Osteocyte (in vitro differentiated cells): ENCODE measurements around the gene GPRIN3. TPM values are rescaled to one million over a fixed set of nuclear protein-coding genes. Genes with fewer than 3 reads are reported as not detected.

ENCODE experiments used
- DNase-seq: peaks from one replicate; pipeline ENCODE4 v3.0.0; 2021; ENCODE audit warnings: mixed read lengths; ENCODE audit not compliant: unreplicated experiment; ENCODE audit errors: extremely low spot score
- H3K27ac Mint-ChIP-seq: one replicate; pipeline ENCODE4 v1.8.0; 2021; ENCODE audit warnings: mild to moderate bottlenecking, mixed read lengths; ENCODE audit not compliant: unreplicated experiment
- H3K27me3 Mint-ChIP-seq: one replicate; pipeline ENCODE4 v1.8.0; 2021; ENCODE audit warnings: mixed read lengths; ENCODE audit not compliant: unreplicated experiment
- H3K36me3 Mint-ChIP-seq: one replicate; pipeline ENCODE4 v1.8.0; 2021; ENCODE audit warnings: mixed read lengths; ENCODE audit not compliant: unreplicated experiment
- H3K4me1 Mint-ChIP-seq: one replicate; pipeline ENCODE4 v1.8.0; 2021; ENCODE audit warnings: mixed read lengths; ENCODE audit not compliant: unreplicated experiment
- H3K4me3 Mint-ChIP-seq: one replicate; pipeline ENCODE4 v1.8.0; 2021; ENCODE audit warnings: mild to moderate bottlenecking, moderate library complexity, mixed read lengths; ENCODE audit not compliant: unreplicated experiment
- H3K9me3 Mint-ChIP-seq: one replicate; pipeline ENCODE4 v1.8.0; 2021; ENCODE audit warnings: mixed read lengths; ENCODE audit not compliant: unreplicated experiment
- long read RNA-seq: library from polyadenylated mRNA; unstranded; transcript quantifications from one replicate; pipeline ENCODE4 v2.0.0, GENCODE V29; 2021
- total RNA-seq: library from RNA; stranded (reverse); gene quantifications from 2 replicates; pipeline ENCODE4 v1.2.1, GENCODE V29; 2021
- TF ChIP-seq, protein P1 (sequence below): fragments of 200-600 bp; sonication (generic); IDR thresholded peaks from 2 replicates; pipeline ENCODE4 v1.5.0; 2021; ENCODE audit warnings: antibody characterized with exemption, mild to moderate bottlenecking, moderate library complexity

GPRIN3 gene
- not detected in 2 replicates for total RNA-seq
- long read RNA-seq, result 0 reads

DNA sequence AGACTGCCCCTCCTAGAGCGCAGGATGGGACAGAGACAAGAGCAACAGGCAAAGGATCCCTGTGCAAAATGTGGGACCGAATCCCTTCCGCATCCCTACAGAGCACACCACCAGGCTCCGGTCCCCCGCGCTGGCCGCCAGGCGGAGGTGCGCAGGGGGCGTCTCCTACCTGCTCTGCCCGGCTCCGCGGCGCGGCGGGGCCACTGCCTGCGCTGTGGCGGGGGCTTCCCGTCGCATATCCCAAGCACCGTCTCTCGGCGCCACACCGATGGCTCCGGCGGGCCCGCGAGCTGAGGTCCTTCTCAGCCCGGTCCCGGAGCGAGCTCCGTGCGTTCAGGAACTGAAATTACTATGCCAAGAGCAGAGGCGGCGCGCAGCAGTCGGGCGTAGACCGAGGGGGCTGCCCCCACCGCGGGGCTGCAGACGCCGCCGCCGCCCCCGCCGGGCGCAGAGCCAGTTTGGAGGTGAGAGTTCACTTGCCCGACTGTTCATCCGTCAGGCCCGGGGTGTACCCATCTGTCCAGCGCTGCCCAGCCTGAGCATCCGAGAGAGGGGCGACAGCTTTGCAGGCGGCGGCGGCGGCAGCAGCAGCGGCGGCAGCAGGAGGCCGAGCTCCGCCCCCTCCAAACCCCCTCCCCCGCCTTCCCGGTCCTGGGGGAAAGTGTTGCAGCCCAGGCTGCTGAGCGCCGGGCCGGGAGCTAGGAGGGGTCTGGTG is at the start of gene GPRIN3:
Gene GPRIN3 (minus strand): TSS at position 355 of the 715 bp plus-strand sequence. CDS start 57,690 bp downstream, outside the sequence.
- H3K4me3 Mint-ChIP-seq, result peak within 1 kb of the TSS; percentile 72
- H3K27ac Mint-ChIP-seq, result no peak within 1 kb of the TSS
- no peaks in the 10 kb centered on the region for H3K36me3 Mint-ChIP-seq
- H3K4me1 Mint-ChIP-seq, result no peaks in the 10 kb centered on the region
- TF ChIP-seq, protein P1, sequence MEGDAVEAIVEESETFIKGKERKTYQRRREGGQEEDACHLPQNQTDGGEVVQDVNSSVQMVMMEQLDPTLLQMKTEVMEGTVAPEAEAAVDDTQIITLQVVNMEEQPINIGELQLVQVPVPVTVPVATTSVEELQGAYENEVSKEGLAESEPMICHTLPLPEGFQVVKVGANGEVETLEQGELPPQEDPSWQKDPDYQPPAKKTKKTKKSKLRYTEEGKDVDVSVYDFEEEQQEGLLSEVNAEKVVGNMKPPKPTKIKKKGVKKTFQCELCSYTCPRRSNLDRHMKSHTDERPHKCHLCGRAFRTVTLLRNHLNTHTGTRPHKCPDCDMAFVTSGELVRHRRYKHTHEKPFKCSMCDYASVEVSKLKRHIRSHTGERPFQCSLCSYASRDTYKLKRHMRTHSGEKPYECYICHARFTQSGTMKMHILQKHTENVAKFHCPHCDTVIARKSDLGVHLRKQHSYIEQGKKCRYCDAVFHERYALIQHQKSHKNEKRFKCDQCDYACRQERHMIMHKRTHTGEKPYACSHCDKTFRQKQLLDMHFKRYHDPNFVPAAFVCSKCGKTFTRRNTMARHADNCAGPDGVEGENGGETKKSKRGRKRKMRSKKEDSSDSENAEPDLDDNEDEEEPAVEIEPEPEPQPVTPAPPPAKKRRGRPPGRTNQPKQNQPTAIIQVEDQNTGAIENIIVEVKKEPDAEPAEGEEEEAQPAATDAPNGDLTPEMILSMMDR, result no peak
- H3K27me3 Mint-ChIP-seq, result peaks cover 28% of the 10 kb centered on the region
- DNase-seq, result no peak
- no peaks in the 10 kb centered on the region for H3K9me3 Mint-ChIP-seq

DNA sequence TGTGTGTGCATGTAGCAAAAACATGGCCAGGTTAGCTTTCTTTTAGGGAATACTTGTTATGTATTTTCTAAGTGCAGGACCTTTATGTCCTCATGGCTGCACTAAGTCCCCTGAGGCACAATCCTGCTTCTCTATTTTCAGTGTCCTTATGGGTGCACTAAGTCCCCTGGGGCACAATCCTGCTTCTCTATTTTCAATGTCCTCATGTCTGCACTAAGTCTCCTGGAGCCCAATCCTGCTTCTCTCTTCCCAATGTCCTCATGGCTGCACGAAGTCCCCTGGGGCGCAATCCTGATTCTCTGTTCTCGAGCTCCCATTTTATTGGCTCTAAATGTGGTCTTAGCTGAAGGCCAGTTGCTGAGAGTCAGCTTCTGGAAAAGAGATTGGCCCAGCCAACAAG is 49.7 kb upstream of the GPRIN3 start:
- H3K27ac Mint-ChIP-seq, result no peak overlapping the region
- no peaks in the 10 kb centered on the region for H3K4me1 Mint-ChIP-seq
- TF ChIP-seq, protein P1, result no peak
- no peaks in the 10 kb centered on the region for H3K9me3 Mint-ChIP-seq
- H3K27me3 Mint-ChIP-seq, result peaks cover 20% of the 10 kb centered on the region
- no peak overlapping the region for H3K4me3 Mint-ChIP-seq
- DNase-seq, result no peak
- H3K36me3 Mint-ChIP-seq, result no peaks in the 10 kb centered on the region

DNA sequence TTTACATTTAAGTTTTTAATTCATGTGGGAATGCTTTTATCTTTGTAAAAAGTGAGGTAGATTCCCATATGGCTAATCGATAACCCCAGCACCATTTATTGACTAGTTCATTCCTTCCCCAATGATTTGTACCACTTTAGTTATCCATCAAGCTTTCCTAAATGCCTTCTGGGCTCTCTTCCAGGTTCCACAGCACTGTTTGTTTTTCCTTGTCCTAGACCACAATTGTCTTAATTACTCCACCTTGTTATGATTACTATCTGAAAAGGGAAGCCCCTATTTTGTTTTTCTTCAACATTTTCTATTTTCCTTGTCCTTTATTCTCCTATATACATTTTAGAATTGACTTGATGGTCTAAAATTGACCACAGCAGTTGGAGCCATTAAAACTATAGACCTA is 48.5 kb upstream of the GPRIN3 start:
- Mint-ChIP-seq H3K27me3 (peaks cover 20% of the 10 kb centered on the region), H3K4me1 (no peaks in the 10 kb centered on the region), H3K27ac (no peak overlapping the region), H3K4me3 (no peak overlapping the region), H3K36me3 (no peaks in the 10 kb centered on the region), H3K9me3 (no peaks in the 10 kb centered on the region)
- TF ChIP-seq, protein P1, result no peak
- no peak for DNase-seq

DNA sequence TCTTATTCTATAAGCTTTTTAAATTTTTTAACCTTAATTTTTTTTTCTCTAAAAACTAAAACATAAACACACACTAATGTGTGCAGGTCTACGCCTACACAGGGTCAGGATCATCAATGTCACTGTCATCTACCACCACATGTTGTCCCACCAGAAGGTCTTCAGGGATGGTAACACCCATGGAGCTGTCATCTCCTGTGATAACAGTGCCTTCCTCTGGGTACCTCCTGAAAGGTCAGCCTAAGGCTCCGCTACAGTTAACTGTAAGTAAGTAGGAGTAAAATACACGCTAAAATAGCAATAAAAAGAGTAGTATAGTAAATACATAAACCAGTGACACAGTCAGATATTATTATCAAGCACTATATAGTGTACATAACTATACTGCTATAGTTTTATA is 45.9 kb upstream of the GPRIN3 start:
- no peak for DNase-seq
- Mint-ChIP-seq H3K36me3 (no peaks in the 10 kb centered on the region), H3K4me3 (no peak overlapping the region), H3K9me3 (peaks cover 12% of the 10 kb centered on the region), H3K4me1 (no peaks in the 10 kb centered on the region), H3K27ac (no peak overlapping the region), H3K27me3 (peaks cover 16% of the 10 kb centered on the region)
- TF ChIP-seq, protein P1, result no peak

DNA sequence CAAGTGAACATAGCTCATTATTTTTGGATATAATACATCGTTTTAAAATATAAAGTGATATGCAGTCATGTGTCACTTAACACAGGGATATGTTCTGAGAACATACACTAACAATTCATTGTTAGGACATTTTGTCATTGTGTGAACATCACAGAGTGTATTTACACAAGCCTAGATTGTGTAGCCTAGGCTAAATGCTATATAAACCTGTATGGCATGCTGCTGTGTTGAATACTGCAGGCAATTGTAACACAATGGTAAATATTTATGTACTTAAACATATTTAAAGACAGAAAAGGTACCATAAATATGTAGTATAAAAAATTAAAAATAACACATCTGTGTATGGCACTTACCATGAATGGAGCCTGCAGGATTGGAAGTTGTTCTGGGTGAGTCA is 44.9 kb upstream of the GPRIN3 start:
- DNase-seq, result no peak
- Mint-ChIP-seq H3K27me3 (peaks cover 10% of the 10 kb centered on the region), H3K9me3 (peaks cover 19% of the 10 kb centered on the region), H3K36me3 (no peaks in the 10 kb centered on the region), H3K4me1 (no peaks in the 10 kb centered on the region), H3K27ac (no peak overlapping the region), H3K4me3 (no peak overlapping the region)
- TF ChIP-seq, protein P1, result no peak
